ENCODE results near the gene USP9X.

Gene USP9X

GRCh38 chrX:41198410-41198809, 113.2 kb downstream of the USP9X start (continued):
- TF ChIP-seq TSHZ2 (CRISPR knock-in tag; IDR thresholded peaks at IDR 0.05) (no peak), ISL1 (CRISPR knock-in tag; IDR thresholded peaks at IDR 0.05) (no peak), TOX (CRISPR knock-in tag; IDR thresholded peaks at IDR 0.05; ENCODE audit: borderline replicate concordance) (no peak), POU6F1 (CRISPR knock-in tag; IDR thresholded peaks at IDR 0.05; ENCODE audit: borderline replicate concordance, low read depth) (no peak), GLIS3 (CRISPR knock-in tag; IDR thresholded peaks at IDR 0.05) (no peak)

GRCh38 chrX:41200785-41201184, 115.5 kb downstream of the USP9X start:
- ATAC-seq = no peak
- TF ChIP-seq TCF4 (CRISPR knock-in tag; IDR thresholded peaks at IDR 0.05; ENCODE audit: borderline replicate concordance) (no peak), ZNF70 (CRISPR knock-in tag; IDR thresholded peaks at IDR 0.05) (no peak), GLIS3 (CRISPR knock-in tag; IDR thresholded peaks at IDR 0.05) (no peak), SNAI2 (CRISPR knock-in tag; IDR thresholded peaks at IDR 0.05) (no peak), TOX (CRISPR knock-in tag; IDR thresholded peaks at IDR 0.05; ENCODE audit: borderline replicate concordance) (no peak), ZNF565 (CRISPR knock-in tag; conservative IDR thresholded peaks at IDR 0.05; ENCODE audit: low read depth) (no peak), BACH2 (CRISPR knock-in tag; IDR thresholded peaks at IDR 0.05; ENCODE audit: borderline replicate concordance) (no peak), TSHZ2 (CRISPR knock-in tag; IDR thresholded peaks at IDR 0.05) (no peak), ESRRG (CRISPR knock-in tag; IDR thresholded peaks at IDR 0.05) (no peak), POU6F1 (CRISPR knock-in tag; IDR thresholded peaks at IDR 0.05; ENCODE audit: borderline replicate concordance, low read depth) (no peak), CSRNP3 (CRISPR knock-in tag; IDR thresholded peaks at IDR 0.05) (no peak), PATZ1 (CRISPR knock-in tag; IDR thresholded peaks at IDR 0.05; ENCODE audit: borderline replicate concordance) (no peak), PPARA (CRISPR knock-in tag; IDR thresholded peaks at IDR 0.05; ENCODE audit: borderline replicate concordance) (no peak), ZC3H10 (CRISPR knock-in tag; IDR thresholded peaks at IDR 0.05) (no peak), ARNTL (CRISPR knock-in tag; IDR thresholded peaks at IDR 0.05; ENCODE audit: borderline replicate concordance, low read depth) (no peak), ZFP3 (CRISPR knock-in tag; IDR thresholded peaks at IDR 0.05) (no peak), OSR1 (CRISPR knock-in tag; IDR thresholded peaks at IDR 0.05) (no peak), ISL1 (CRISPR knock-in tag; IDR thresholded peaks at IDR 0.05) (no peak)

Data from SK-N-SH treated with all-trans-retinoic acid at 6 μM for 48 hours (cell line).